Kidney (tissue), 14 donors: ENCODE measurements around the gene ATG9A. TPM values are rescaled to one million over a fixed set of nuclear protein-coding genes. Genes with fewer than 3 reads are reported as not detected.

Experiments
- DNase-seq, 5 donors: peaks; one replicate each; pipeline ENCODE4 v3.0.0-alpha.2; 2013 to 2020
- FAIRE-seq: peaks from 2 replicates; lab custom pipeline; 2012; peaks lifted over from hg19 to GRCh38; lab: Jason Lieb, UNC
- H3K27ac ChIP-seq, 2 donors: one replicate each; pipeline ENCODE4 v1.7.0; 2013; ENCODE audit warnings: low read depth in 2 of 2, low read length in 2 of 2, inconsistent platforms in 1 of 2
- H3K27me3 ChIP-seq: one replicate; pipeline ENCODE4 v1.7.1; 2013; ENCODE audit warnings: low read length, inconsistent platforms; ENCODE audit not compliant: control insufficient read depth, insufficient read depth
- H3K36me3 ChIP-seq, 3 donors: one replicate each; pipeline versions ENCODE4 v1.7.0 to v1.7.1; 2013; ENCODE audit warnings: low read length in 3 of 3, control low read depth in 1 of 3, inconsistent platforms in 1 of 3; ENCODE audit not compliant: insufficient read depth in 3 of 3, control insufficient read depth in 2 of 3
- H3K4me1 ChIP-seq, 3 donors: one replicate each; pipeline versions ENCODE4 v1.7.0 to v1.7.1; 2013; ENCODE audit warnings: low read length in 3 of 3, inconsistent platforms in 1 of 3, low read depth in 1 of 3; ENCODE audit not compliant: control insufficient read depth in 2 of 3, insufficient read depth in 2 of 3
- H3K4me3 ChIP-seq, 3 donors: one replicate each; pipeline versions ENCODE4 v1.7.0 to v1.8.1; 2013; ENCODE audit warnings: low read length in 3 of 3, control low read depth in 1 of 3, inconsistent platforms in 1 of 3
- H3K9ac ChIP-seq, 3 donors: one replicate each; pipeline versions ENCODE4 v1.7.0 to v1.7.1; 2013; ENCODE audit warnings: low read length in 3 of 3, control low read depth in 1 of 3, inconsistent platforms in 1 of 3
- H3K9me3 ChIP-seq, 3 donors: one replicate each; pipeline versions ENCODE4 v1.7.0 to v1.7.1; 2013; ENCODE audit warnings: low read length in 3 of 3, control low read depth in 1 of 3, inconsistent platforms in 1 of 3; ENCODE audit not compliant: control insufficient read depth in 2 of 3, insufficient read depth in 1 of 3
- intact Hi-C: fragments of 100-400 bp; cut with DNase I; formaldehyde crosslinking; loops from one replicate; pipeline ENCODE4 v1.11.1; 2022
- polyA plus RNA-seq: library from polyadenylated mRNA; stranded (reverse); fragments of 350-450 nt; fragmentation: Illumina TruSeq; extraction: RNeasy Lipid Tissue Mini Kit (QIAGEN cat#74804); gene quantifications from one replicate; pipeline ENCODE4 v1.2.3, GENCODE V29; 2014; ENCODE audit warnings: low read depth, low replicate concordance; ENCODE audit not compliant: insufficient read depth
- total RNA-seq: library from RNA; stranded (reverse); fragmentation: NEBNext Ultra II Directional; extraction: Animal tissue kit (Norgen Biotek cat#: 25700); gene quantifications from one replicate; pipeline ENCODE4 v1.2.1, GENCODE V29; 2021
- TF ChIP-seq, protein P1 (sequence below): IDR thresholded peaks from 3 replicates; pipeline ENCODE4 v1.5.1; 2012; ENCODE audit warnings: mild to moderate bottlenecking, moderate library complexity, borderline replicate concordance; ENCODE audit not compliant: insufficient read depth; ENCODE audit errors: extremely low read depth
- donor health status: control.
- donor health status: control.
- donor health status: control.
- donor health status: control.
- donor health status: control.
- donor health status: DM: yes; HTN: yes; CAD: no.
- donor health status: Normal renal cell carcinoma (clear cell type).

ATG9A gene
- total and polyA plus RNA-seq, 2 donors from 2014 or later = 24.0 to 41.5 TPM

DNA sequence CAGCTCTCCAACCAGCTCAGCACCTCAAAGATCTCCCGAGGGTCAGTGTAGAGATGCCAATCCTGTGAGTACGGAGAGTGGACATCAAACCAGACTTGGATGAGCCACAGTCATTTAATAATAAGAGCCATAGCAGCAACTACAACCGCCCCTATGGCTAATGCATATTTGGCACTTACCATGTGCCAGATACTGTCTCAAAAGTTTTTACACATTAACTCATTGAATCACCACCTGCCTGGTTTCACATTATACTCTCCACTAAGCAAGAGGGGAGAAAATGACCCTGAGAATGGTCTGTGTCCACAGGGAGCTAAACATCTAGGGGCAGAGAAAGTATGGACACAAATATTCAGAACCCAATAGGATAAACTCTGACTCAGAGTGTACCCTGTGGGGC is 55.3 kb downstream of the ATG9A start:
- intact Hi-C loops = no loop called here
- peak overlapping the region in 1 of 3 donors; percentile 35 for H3K4me3 ChIP-seq
- H3K27ac ChIP-seq = no peak overlapping the region
- peaks cover 5 to 30% (median 16%) of the 10 kb centered on the region in 3 donors for H3K36me3 ChIP-seq
- DNase-seq = no peak
- H3K9me3 ChIP-seq = no peaks in the 10 kb centered on the region
- no peaks in the 10 kb centered on the region for H3K27me3 ChIP-seq
- FAIRE-seq = no peak
- peaks cover 5 to 46% (median 37%) of the 10 kb centered on the region in 3 donors for H3K4me1 ChIP-seq
- H3K9ac ChIP-seq = no peak overlapping the region
- TF ChIP-seq, protein P1, sequence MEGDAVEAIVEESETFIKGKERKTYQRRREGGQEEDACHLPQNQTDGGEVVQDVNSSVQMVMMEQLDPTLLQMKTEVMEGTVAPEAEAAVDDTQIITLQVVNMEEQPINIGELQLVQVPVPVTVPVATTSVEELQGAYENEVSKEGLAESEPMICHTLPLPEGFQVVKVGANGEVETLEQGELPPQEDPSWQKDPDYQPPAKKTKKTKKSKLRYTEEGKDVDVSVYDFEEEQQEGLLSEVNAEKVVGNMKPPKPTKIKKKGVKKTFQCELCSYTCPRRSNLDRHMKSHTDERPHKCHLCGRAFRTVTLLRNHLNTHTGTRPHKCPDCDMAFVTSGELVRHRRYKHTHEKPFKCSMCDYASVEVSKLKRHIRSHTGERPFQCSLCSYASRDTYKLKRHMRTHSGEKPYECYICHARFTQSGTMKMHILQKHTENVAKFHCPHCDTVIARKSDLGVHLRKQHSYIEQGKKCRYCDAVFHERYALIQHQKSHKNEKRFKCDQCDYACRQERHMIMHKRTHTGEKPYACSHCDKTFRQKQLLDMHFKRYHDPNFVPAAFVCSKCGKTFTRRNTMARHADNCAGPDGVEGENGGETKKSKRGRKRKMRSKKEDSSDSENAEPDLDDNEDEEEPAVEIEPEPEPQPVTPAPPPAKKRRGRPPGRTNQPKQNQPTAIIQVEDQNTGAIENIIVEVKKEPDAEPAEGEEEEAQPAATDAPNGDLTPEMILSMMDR = no peak

DNA sequence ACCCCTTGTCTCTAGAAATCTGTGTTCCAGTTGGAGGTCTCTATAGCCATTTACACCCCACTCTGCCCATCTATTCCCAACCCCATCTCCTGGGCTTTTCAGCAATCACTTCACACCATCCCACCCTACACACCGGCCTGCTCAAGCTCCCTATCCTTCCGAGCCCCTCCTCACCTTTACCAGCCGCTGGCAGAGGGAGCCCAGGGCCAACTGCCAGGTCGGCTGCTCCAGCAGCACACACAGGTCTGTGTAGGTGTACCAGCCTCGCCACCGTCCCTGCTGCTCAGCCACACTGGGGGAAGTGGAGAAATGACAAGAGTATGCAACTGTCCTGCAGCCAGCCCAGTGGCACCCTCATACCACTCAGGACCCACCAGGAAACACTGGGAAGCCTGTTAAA is 56.3 kb downstream of the ATG9A start:
- Histone ChIP-seq H3K4me1 (peaks cover 5 to 41% (median 32%) of the 10 kb centered on the region in 3 donors), H3K27me3 (no peaks in the 10 kb centered on the region), H3K9me3 (no peaks in the 10 kb centered on the region), H3K27ac (peak overlapping the region in 1 of 2 donors; percentile 2), H3K9ac (no peak overlapping the region), H3K36me3 (peaks cover 5 to 30% (median 16%) of the 10 kb centered on the region in 3 donors), H3K4me3 (no peak overlapping the region)
- TF ChIP-seq, protein P1 = no peak
- intact Hi-C loops = no loop called here
- FAIRE-seq (no peak), DNase-seq (no peak)

DNA sequence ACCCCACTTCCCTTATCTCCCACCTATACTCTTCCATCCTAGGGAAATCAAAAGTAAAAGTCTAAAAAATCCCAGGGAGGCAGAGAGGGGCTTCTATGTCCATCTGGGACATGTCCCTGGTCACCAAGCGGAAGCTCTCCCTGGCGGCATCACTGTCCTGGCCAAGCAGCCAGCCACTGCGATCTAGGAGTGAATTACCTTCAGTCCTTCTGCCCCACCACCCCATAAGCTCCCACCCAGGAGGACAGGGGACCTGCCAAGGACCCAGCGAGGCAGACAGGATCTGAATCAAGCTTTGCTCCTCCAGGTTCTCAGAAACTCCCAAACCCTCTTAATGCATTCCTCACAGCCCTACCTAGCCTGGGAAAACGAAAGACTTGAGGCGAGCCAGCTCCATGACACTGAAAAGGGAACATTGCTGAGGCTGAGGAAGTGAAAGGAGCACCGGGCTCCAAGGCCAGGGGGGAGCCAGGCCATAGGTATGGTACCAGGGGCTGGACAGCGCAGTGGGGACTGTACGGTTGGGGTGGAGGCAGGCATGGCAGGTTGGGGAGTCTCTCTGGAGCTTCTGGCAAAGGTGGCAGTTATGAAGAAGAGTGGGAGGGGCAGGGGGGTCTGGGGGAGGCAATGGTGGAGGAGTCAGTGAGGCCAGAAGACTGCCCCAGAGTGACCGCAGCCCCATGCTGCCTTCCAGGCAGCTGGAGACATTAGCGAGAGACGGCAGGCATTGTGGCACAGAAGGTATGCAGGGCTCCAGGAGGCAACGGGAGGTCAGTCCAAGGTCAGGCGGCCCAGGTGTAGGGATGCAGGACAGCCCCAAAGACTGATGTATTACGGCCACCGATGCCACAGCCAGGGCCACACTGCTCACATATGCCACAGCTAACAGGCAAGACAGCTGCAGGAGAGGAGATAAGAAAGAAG is 56.9 kb downstream of the ATG9A start:
- H3K36me3 ChIP-seq = peaks cover 5 to 30% (median 16%) of the 10 kb centered on the region in 3 donors
- peaks cover 5 to 41% (median 32%) of the 10 kb centered on the region in 3 donors for H3K4me1 ChIP-seq
- H3K27me3 ChIP-seq = no peaks in the 10 kb centered on the region
- intact Hi-C loops = no loop called here
- DNase-seq (peak in 1 of 5 donors; percentile 73), FAIRE-seq (no peak)
- TF ChIP-seq, protein P1 = no peak
- peak overlapping the region; percentile 80 to 82 for H3K27ac ChIP-seq
- no peak overlapping the region for H3K4me3 ChIP-seq
- H3K9me3 ChIP-seq = no peaks in the 10 kb centered on the region
- H3K9ac ChIP-seq = no peak overlapping the region
